Smooth muscle cell (in vitro differentiated cells): ENCODE measurements around the gene KIF26B. TPM values are rescaled to one million over a fixed set of nuclear protein-coding genes. Genes with fewer than 3 reads are reported as not detected.
"Not testable (repeated sequence)": the region's sequence is repeated elsewhere in the genome, so short reads cannot be mapped to it uniquely, and the experiment has no call there.

Source experiments
- DNase-seq: peaks from one replicate; lab custom pipeline; 2025; ENCODE audit not compliant: unreplicated experiment; lab: John Stamatoyannopoulos, UW
- H2AFZ ChIP-seq: fragments of 200-600 bp; sonication (generic); 2 replicates; pipeline ENCODE4 v1.6.0; 2016; ENCODE audit warnings: antibody characterized with exemption, low read depth, mild to moderate bottlenecking
- H3F3A ChIP-seq: fragments of 200-600 bp; sonication (generic); 2 replicates; pipeline ENCODE4 v1.6.0; 2017; ENCODE audit warnings: antibody characterized with exemption, low read depth
- H3K27ac ChIP-seq: fragments of 200-600 bp; sonication (generic); 2 replicates; pipeline ENCODE4 v1.5.1; 2016; ENCODE audit warnings: low read depth, mild to moderate bottlenecking
- H3K27me3 ChIP-seq: fragments of 200-600 bp; sonication (generic); 2 replicates; pipeline ENCODE4 v1.6.1; 2016; ENCODE audit warnings: low read depth, mild to moderate bottlenecking
- H3K36me3 ChIP-seq: fragments of 200-600 bp; sonication (generic); 2 replicates; pipeline ENCODE4 v1.5.1; 2016; ENCODE audit warnings: low read depth
- H3K4me1 ChIP-seq: fragments of 200-600 bp; sonication (generic); 2 replicates; pipeline ENCODE4 v1.5.1; 2016; ENCODE audit warnings: low read depth
- H3K4me2 ChIP-seq: fragments of 200-600 bp; sonication (generic); 2 replicates; pipeline ENCODE4 v1.6.0; 2016; ENCODE audit warnings: mild to moderate bottlenecking
- H3K4me3 ChIP-seq: fragments of 200-600 bp; sonication (generic); 2 replicates; pipeline ENCODE4 v1.5.1; 2016; ENCODE audit warnings: mild to moderate bottlenecking
- H3K79me2 ChIP-seq: fragments of 200-600 bp; sonication (generic); 2 replicates; pipeline ENCODE4 v1.6.0; 2016; ENCODE audit warnings: low read depth, mild to moderate bottlenecking
- H3K9ac ChIP-seq: fragments of 200-600 bp; sonication (generic); 2 replicates; pipeline ENCODE4 v1.6.0; 2016; ENCODE audit warnings: low read depth
- H3K9me3 ChIP-seq: fragments of 200-600 bp; sonication (generic); replicated peaks from 2 replicates; pipeline ENCODE4 v1.5.1; 2016; ENCODE audit warnings: low read depth
- H4K20me1 ChIP-seq: fragments of 200-600 bp; sonication (generic); 2 replicates; pipeline ENCODE4 v1.6.0; 2016; ENCODE audit warnings: low read depth
- CTCF ChIP-seq: fragments of 200-600 bp; sonication (generic); IDR thresholded peaks from 2 replicates; pipeline ENCODE4 v1.5.1; 2017; ENCODE audit warnings: borderline replicate concordance, mild to moderate bottlenecking, antibody characterized with exemption; ENCODE audit not compliant: insufficient read depth, poor library complexity, severe bottlenecking
- WGBS: methylation state at CpG from one replicate; pipeline ENCODE4 v1.1.7; 2016; ENCODE audit warnings: low lambda C conversion rate; 5-methylcytosine and 5-hydroxymethylcytosine counted together
- polyA plus RNA-seq: library from polyadenylated mRNA; unstranded; fragments of >200 nt; fragmentation: Nextera tagmentation; extraction: Ambion mirVana; gene quantifications from 2 replicates; pipeline ENCODE4 v1.2.1, GENCODE V29; 2016
- total RNA-seq: library from RNA; depleted of rRNA; stranded (reverse); fragments of >200 nt; gene quantifications from 2 replicates; pipeline ENCODE4 v1.2.3, GENCODE V29; 2014

KIF26B gene
- total and polyA plus RNA-seq, 2 experiments from 2014 or later, result 24.9 to 43.3 TPM

- no peak for TF ChIP-seq CTCF
- WGBS, result 73% methylated on average over 4 of the region's 4 CpGs
- H3K36me3 ChIP-seq, result no peaks in the 10 kb centered on the region
- no peaks in the 10 kb centered on the region for H3K27me3 ChIP-seq
- H3F3A ChIP-seq, result peaks cover 6% of the 10 kb centered on the region
- no peaks in the 10 kb centered on the region for H4K20me1 ChIP-seq
- no peak overlapping the region for H3K4me3 ChIP-seq
- H3K27ac ChIP-seq, result no peak overlapping the region
- no peak overlapping the region for H3K9ac ChIP-seq
- H3K9me3 ChIP-seq, result no peaks in the 10 kb centered on the region
- DNase-seq, result no peak
- H2AFZ ChIP-seq, result no peak overlapping the region
- no peak overlapping the region for H3K4me2 ChIP-seq
- no peaks in the 10 kb centered on the region for H3K4me1 ChIP-seq
- H3K79me2 ChIP-seq, result no peaks in the 10 kb centered on the region
Measured at GRCh38 chr1:245721488-245721887, 566.7 kb downstream of the KIF26B start.

GRCh38 chr1:245728035-245728434 is 573.2 kb downstream of the KIF26B start:
- peaks cover 10% of the 10 kb centered on the region for H3K9me3 ChIP-seq
- not testable (repeated sequence) for H3F3A ChIP-seq, H3K27me3 ChIP-seq, H2AFZ ChIP-seq, H3K9ac ChIP-seq, H3K4me2 ChIP-seq, H3K36me3 ChIP-seq, H3K27ac ChIP-seq, H4K20me1 ChIP-seq, DNase-seq, H3K4me3 ChIP-seq, H3K4me1 ChIP-seq, H3K79me2 ChIP-seq
- 95% methylated on average over 3 of the region's 3 CpGs for WGBS

GRCh38 chr1:245730801-245731200 is 576.0 kb downstream of the KIF26B start:
- H3K9ac ChIP-seq, result no peak overlapping the region
- H3K79me2 ChIP-seq, result no peaks in the 10 kb centered on the region
- H3K4me2 ChIP-seq, result no peak overlapping the region
- H3F3A ChIP-seq, result no peaks in the 10 kb centered on the region
- H4K20me1 ChIP-seq, result no peaks in the 10 kb centered on the region
- WGBS, result 51% methylated on average over 2 of the region's 2 CpGs
- TF ChIP-seq CTCF, result no peak
- H3K4me3 ChIP-seq, result no peak overlapping the region
- no peak for DNase-seq
- H3K27me3 ChIP-seq, result no peaks in the 10 kb centered on the region
- no peak overlapping the region for H3K27ac ChIP-seq
- H2AFZ ChIP-seq, result no peak overlapping the region
- H3K4me1 ChIP-seq, result no peaks in the 10 kb centered on the region
- H3K9me3 ChIP-seq, result peaks cover 10% of the 10 kb centered on the region
- peaks cover 3% of the 10 kb centered on the region for H3K36me3 ChIP-seq

GRCh38 chr1:245740336-245740735 is 585.6 kb downstream of the KIF26B start:
- H3K4me3 ChIP-seq, H3K27ac ChIP-seq, H3K4me2 ChIP-seq, H3K4me1 ChIP-seq, H3K36me3 ChIP-seq, H3K27me3 ChIP-seq, H3K9me3 ChIP-seq, H4K20me1 ChIP-seq, H2AFZ ChIP-seq, H3K9ac ChIP-seq, DNase-seq, H3K79me2 ChIP-seq: not testable (repeated sequence)
- H3F3A ChIP-seq, result peaks cover 11% of the 10 kb centered on the region
- WGBS, result 100% methylated on average over 1 of the region's 1 CpG

- Histone ChIP-seq H3F3A (peaks cover 11% of the 10 kb centered on the region), H3K27ac (peak overlapping the region; percentile 38), H3K9ac (no peak overlapping the region), H3K4me3 (no peak overlapping the region), H3K79me2 (no peaks in the 10 kb centered on the region), H3K4me1 (peaks cover 10% of the 10 kb centered on the region), H2AFZ (no peak overlapping the region), H4K20me1 (no peaks in the 10 kb centered on the region), H3K9me3 (no peaks in the 10 kb centered on the region), H3K36me3 (peaks cover 4% of the 10 kb centered on the region), H3K27me3 (no peaks in the 10 kb centered on the region), H3K4me2 (peak overlapping the region; percentile 37)
- no peak for DNase-seq
- WGBS, result 17% methylated on average over 9 of the region's 9 CpGs
- no peak for TF ChIP-seq CTCF
Measured at GRCh38 chr1:245742896-245743295, 588.1 kb downstream of the KIF26B start.
